Esophagus muscularis mucosa (tissue), 4 donors: ENCODE measurements around the gene SPDEF. TPM values are rescaled to one million over a fixed set of nuclear protein-coding genes. Genes with fewer than 3 reads are reported as not detected.

Experiments
- DNase-seq: peaks from one replicate; pipeline ENCODE4 v3.0.0-alpha.2; 2017; ENCODE audit errors: extremely low spot score
- H3K27ac ChIP-seq, 4 donors: fragments of 200-600 bp; sonication (generic); replicated peaks in 1 of 4; 1 replicate in 3 of 4; 2 replicates in 1 of 4; pipeline ENCODE4 v1.5.1; 2016 to 2019; ENCODE audit warnings: mild to moderate bottlenecking in 1 of 4
- H3K27me3 ChIP-seq, 4 donors: fragments of 200-600 bp; sonication (generic); one replicate each; pipeline versions ENCODE4 v1.5.1 to v1.6.0; 2016 to 2019
- H3K36me3 ChIP-seq, 4 donors: fragments of 200-600 bp; sonication (generic); one replicate each; pipeline ENCODE4 v1.5.1; 2016 to 2019
- H3K4me1 ChIP-seq, 4 donors: fragments of 200-600 bp; sonication (generic); one replicate each; pipeline ENCODE4 v1.5.1; 2016 to 2019
- H3K4me3 ChIP-seq, 4 donors: fragments of 200-600 bp; sonication (generic); 1 replicate in 2 of 4; 2 replicates in 2 of 4; pipeline ENCODE4 v1.5.1; 2016 to 2019; ENCODE audit warnings: mild to moderate bottlenecking in 4 of 4, moderate library complexity in 1 of 4
- H3K9me3 ChIP-seq, 4 donors: fragments of 200-600 bp; sonication (generic); 1 replicate in 3 of 4; 2 replicates in 1 of 4; pipeline ENCODE4 v1.5.1; 2016 to 2019
- CTCF ChIP-seq, 3 experiments: fragments of 200-600 bp in 2 of 3; fragments of 450-650 bp in 1 of 3; sonication (generic) in 2 of 3; IDR thresholded peaks; one replicate each; pipeline ENCODE4 v1.5.1; 2017 to 2019; ENCODE audit warnings: antibody characterized with exemption in 3 of 3, mild to moderate bottlenecking in 2 of 3, moderate library complexity in 1 of 3
- EP300 ChIP-seq: sonication (generic); formaldehyde crosslinking; IDR thresholded peaks from one replicate; pipeline ENCODE4 v1.6.1; 2017; ENCODE audit warnings: antibody characterized with exemption
- POLR2A ChIP-seq: fragments of 450-650 bp; IDR thresholded peaks from one replicate; pipeline ENCODE4 v1.6.1; 2017; ENCODE audit warnings: antibody characterized with exemption, moderate library complexity, mild to moderate bottlenecking, low read depth
- POLR2AphosphoS5 ChIP-seq, 2 donors: sonication (generic); formaldehyde crosslinking; IDR thresholded peaks; one replicate each; pipeline ENCODE4 v1.6.1; 2017; ENCODE audit warnings: antibody characterized with exemption in 2 of 2
- WGBS: methylation state at CpG from one replicate; pipeline ENCODE4 v1.1.5; 2018; 5-methylcytosine and 5-hydroxymethylcytosine counted together
- intact Hi-C: fragments of 100-400 bp; cut with DNase I; formaldehyde crosslinking; loops from one replicate; pipeline ENCODE4 v1.15.1; 2023
- total RNA-seq, 4 donors: library from RNA; depleted of rRNA; stranded (reverse); fragments of >200 nt; gene quantifications; one replicate each; pipeline versions ENCODE4 v1.1.0 to v1.2.1, GENCODE V29; 2016

Gene SPDEF
- total RNA-seq, 4 donors from 2014 or later = not detected

- H3K36me3 ChIP-seq = no peaks in the 10 kb centered on the region
- DNase-seq = no peak
- peaks cover 0 to 26% (median 0%) of the 10 kb centered on the region in 4 donors for H3K27me3 ChIP-seq
- no peak overlapping the region for H3K4me3 ChIP-seq
- no peak overlapping the region for H3K27ac ChIP-seq
- no peaks in the 10 kb centered on the region for H3K9me3 ChIP-seq
- WGBS = 64% methylated on average over 3 of the region's 3 CpGs
- TF ChIP-seq CTCF (IDR thresholded peaks at IDR 0.05) (no peak), POLR2AphosphoS5 (IDR thresholded peaks at IDR 0.05) (peak in 1 of 2 donors; percentile 3)
- H3K4me1 ChIP-seq = no peaks in the 10 kb centered on the region
- intact Hi-C loops = no loop called here
Measured at GRCh38 chr6:34575326-34575725, 19.2 kb upstream of the SPDEF start.

GRCh38 chr6:34574647-34575293 is 18.6 kb upstream of the SPDEF start:
- Histone ChIP-seq H3K9me3 (no peaks in the 10 kb centered on the region), H3K36me3 (no peaks in the 10 kb centered on the region), H3K4me1 (no peaks in the 10 kb centered on the region), H3K4me3 (no peak overlapping the region), H3K27me3 (peaks cover 0 to 31% (median 0%) of the 10 kb centered on the region in 4 donors), H3K27ac (no peak overlapping the region)
- intact Hi-C loops = no loop called here
- DNase-seq = no peak
- 81% methylated on average over 10 of the region's 10 CpGs for WGBS
- TF ChIP-seq EP300 = no peak
- TF ChIP-seq POLR2AphosphoS5 (IDR thresholded peaks at IDR 0.05) = no peak
- no peak for TF ChIP-seq CTCF (IDR thresholded peaks at IDR 0.05)
- TF ChIP-seq POLR2A = no peak

GRCh38 chr6:34573567-34574183 is 17.5 kb upstream of the SPDEF start:
- 65% methylated on average over 5 of the region's 8 CpGs for WGBS
- Histone ChIP-seq H3K27ac (no peak overlapping the region), H3K4me3 (no peak overlapping the region), H3K4me1 (no peaks in the 10 kb centered on the region), H3K36me3 (no peaks in the 10 kb centered on the region), H3K27me3 (peaks cover 0 to 42% (median 5%) of the 10 kb centered on the region in 4 donors), H3K9me3 (no peaks in the 10 kb centered on the region)
- no peak for TF ChIP-seq CTCF (IDR thresholded peaks at IDR 0.05)
- no peak for TF ChIP-seq POLR2A
- no peak for TF ChIP-seq EP300
- no peak for TF ChIP-seq POLR2AphosphoS5 (IDR thresholded peaks at IDR 0.05)
- intact Hi-C loops = no loop called here
- DNase-seq = no peak

- intact Hi-C loops = no loop called here
- 97% methylated on average over 5 of the region's 6 CpGs for WGBS
- TF ChIP-seq CTCF (IDR thresholded peaks at IDR 0.05) = no peak
- TF ChIP-seq POLR2AphosphoS5 (IDR thresholded peaks at IDR 0.05) = no peak
- TF ChIP-seq EP300 = no peak
- no peak for TF ChIP-seq POLR2A
- Histone ChIP-seq H3K36me3 (no peaks in the 10 kb centered on the region), H3K27ac (no peak overlapping the region), H3K27me3 (peaks cover 0 to 53% (median 5%) of the 10 kb centered on the region in 4 donors), H3K4me3 (no peak overlapping the region), H3K4me1 (no peaks in the 10 kb centered on the region), H3K9me3 (no peaks in the 10 kb centered on the region)
- DNase-seq = no peak
Measured at GRCh38 chr6:34572585-34572984, 16.5 kb upstream of the SPDEF start.
